Liver (tissue), 9 donors: Measurements from ENCODE around the gene C1orf210. TPM values are rescaled to one million over a fixed set of nuclear protein-coding genes. Genes with fewer than 3 reads are reported as not detected.

Experiments used
- DNase-seq: peaks from one replicate; pipeline ENCODE4 v3.0.0-alpha.2; 2017; ENCODE audit warnings: low spot score
- H3K27ac ChIP-seq, 2 donors: one replicate each; pipeline ENCODE4 v1.7.0; 2013; ENCODE audit warnings: inconsistent platforms in 2 of 2, low read length in 2 of 2, control low read depth in 1 of 2, low read depth in 1 of 2, mild to moderate bottlenecking in 1 of 2
- H3K27me3 ChIP-seq, 4 donors: one replicate each; pipeline versions ENCODE4 v1.6.1 to v1.7.0; 2013; ENCODE audit warnings: low read length in 3 of 4, inconsistent platforms in 1 of 4, mild to moderate bottlenecking in 1 of 4, moderate library complexity in 1 of 4; ENCODE audit not compliant: control insufficient read depth in 4 of 4, insufficient read depth in 4 of 4
- H3K36me3 ChIP-seq, 4 donors: one replicate each; pipeline versions ENCODE4 v1.6.1 to v1.7.0; 2013; ENCODE audit warnings: low read length in 3 of 4, mild to moderate bottlenecking in 3 of 4, low read depth in 1 of 4, moderate library complexity in 1 of 4; ENCODE audit not compliant: control insufficient read depth in 4 of 4, insufficient read depth in 3 of 4
- H3K4me1 ChIP-seq, 4 donors: one replicate each; pipeline versions ENCODE4 v1.6.1 to v1.7.0; 2013; ENCODE audit warnings: low read length in 3 of 4, mild to moderate bottlenecking in 3 of 4, moderate library complexity in 1 of 4; ENCODE audit not compliant: control insufficient read depth in 4 of 4, insufficient read depth in 4 of 4
- H3K4me3 ChIP-seq, 3 donors: one replicate each; pipeline versions ENCODE4 v1.6.1 to v1.7.0; 2013; ENCODE audit warnings: low read length in 3 of 3, control low read depth in 1 of 3, low read depth in 1 of 3, mild to moderate bottlenecking in 1 of 3
- H3K9ac ChIP-seq, 2 donors: one replicate each; pipeline ENCODE4 v1.7.0; 2013; ENCODE audit warnings: low read length in 2 of 2, mild to moderate bottlenecking in 2 of 2, moderate library complexity in 2 of 2, control low read depth in 1 of 2, low read depth in 1 of 2
- H3K9me3 ChIP-seq, 4 donors: one replicate each; pipeline versions ENCODE4 v1.6.1 to v1.7.0; 2013; ENCODE audit warnings: low read length in 3 of 4; ENCODE audit not compliant: control insufficient read depth in 4 of 4
- ATF3 ChIP-seq: IDR thresholded peaks from 2 replicates; pipeline ENCODE4 v1.6.1; 2016; ENCODE audit warnings: antibody characterized with exemption
- CTCF ChIP-seq: fragments of 150-350 bp; IDR thresholded peaks from 2 replicates; pipeline ENCODE4 v1.5.1; 2017; ENCODE audit warnings: improper control_type of control experiment, low read depth, low read length; ENCODE audit not compliant: missing input control
- EGR1 ChIP-seq, 2 donors: IDR thresholded peaks; 2 replicates each; pipeline ENCODE4 v1.6.1; 2016 to 2018; ENCODE audit warnings: antibody characterized with exemption in 2 of 2, low read depth in 2 of 2
- FOXA1 ChIP-seq: IDR thresholded peaks from 2 replicates; pipeline ENCODE4 v1.6.1; 2016; ENCODE audit warnings: antibody characterized with exemption
- FOXA2 ChIP-seq: IDR thresholded peaks from 2 replicates; pipeline ENCODE4 v1.6.1; 2016; ENCODE audit warnings: antibody characterized with exemption
- GABPA ChIP-seq, 2 donors: IDR thresholded peaks in 1 of 2; conservative IDR thresholded peaks in 1 of 2; 2 replicates each; pipeline ENCODE4 v1.6.1; 2016; ENCODE audit warnings: antibody characterized with exemption in 2 of 2, mild to moderate bottlenecking in 1 of 2, moderate library complexity in 1 of 2
- HNF4A ChIP-seq, 2 donors: conservative IDR thresholded peaks; 2 replicates each; pipeline ENCODE4 v1.6.1; 2016; ENCODE audit warnings: antibody characterized with exemption in 2 of 2, mild to moderate bottlenecking in 2 of 2
- HNF4G ChIP-seq: IDR thresholded peaks from 2 replicates; pipeline ENCODE4 v1.6.1; 2016; ENCODE audit warnings: antibody characterized with exemption
- JUND ChIP-seq, 2 donors: IDR thresholded peaks; 2 replicates each; pipeline ENCODE4 v1.6.1; 2016; ENCODE audit warnings: antibody characterized with exemption in 2 of 2
- MAX ChIP-seq: IDR thresholded peaks from 2 replicates; pipeline ENCODE4 v1.6.1; 2016; ENCODE audit warnings: antibody characterized with exemption
- NR2F2 ChIP-seq: IDR thresholded peaks from 2 replicates; pipeline ENCODE4 v1.6.1; 2016; ENCODE audit warnings: antibody characterized with exemption
- RAD21 ChIP-seq, 2 donors: IDR thresholded peaks; 2 replicates each; pipeline ENCODE4 v1.6.1; 2016; ENCODE audit warnings: antibody characterized with exemption in 2 of 2, mild to moderate bottlenecking in 2 of 2
- REST ChIP-seq: IDR thresholded peaks from 2 replicates; pipeline ENCODE4 v1.6.1; 2016; ENCODE audit warnings: antibody characterized with exemption, mild to moderate bottlenecking
- RXRA ChIP-seq, 2 donors: IDR thresholded peaks; 2 replicates each; pipeline ENCODE4 v1.6.1; 2017 to 2018; ENCODE audit warnings: antibody characterized with exemption in 2 of 2, mild to moderate bottlenecking in 1 of 2
- SP1 ChIP-seq: IDR thresholded peaks from 2 replicates; pipeline ENCODE4 v1.6.1; 2018; ENCODE audit warnings: antibody characterized with exemption, mild to moderate bottlenecking
- TAF1 ChIP-seq: conservative IDR thresholded peaks from 2 replicates; pipeline ENCODE4 v1.6.1; 2016; ENCODE audit warnings: antibody characterized with exemption, mild to moderate bottlenecking
- YY1 ChIP-seq: IDR thresholded peaks from 2 replicates; pipeline ENCODE4 v1.6.1; 2016; ENCODE audit warnings: antibody characterized with exemption, mild to moderate bottlenecking
- ZBTB33 ChIP-seq: IDR thresholded peaks from 2 replicates; pipeline ENCODE4 v1.6.1; 2016; ENCODE audit warnings: antibody characterized with exemption
- WGBS: extraction: QIAGEN DNeasy Blood & Tissue Kit; methylation state at CpG from one replicate; pipeline ENCODE4 v1.1.7; 2013; 5-methylcytosine and 5-hydroxymethylcytosine counted together
- polyA plus RNA-seq, 2 donors: library from polyadenylated mRNA; stranded (reverse) in 1 of 2; unstranded in 1 of 2; fragments of 200-250 nt in 1 of 2; fragments of >200 nt in 1 of 2; fragmentation: Nextera tagmentation in 1 of 2; extraction: Ambion mirVana in 1 of 2; gene quantifications; one replicate each; pipeline versions ENCODE4 v1.2.1 to v1.2.3, GENCODE V29; 2013 to 2015
- total RNA-seq, 2 donors: library from RNA; depleted of rRNA; stranded (reverse); fragments of >200 nt; gene quantifications; one replicate each; pipeline ENCODE4 v1.2.3, GENCODE V29; 2014
- donor health status: healthy.
- donor health status: healthy.
- donor health status: healthy.
- donor health status: healthy.
- donor health status: healthy.

Gene C1orf210
- total and polyA plus RNA-seq, 4 donors = 0.75 to 5.0 (median 1.2) TPM

GRCh38 chr1:43317817-43318471 lies 32.6 kb upstream of the C1orf210 start:
- no peak for DNase-seq
- H3K9ac ChIP-seq = no peak overlapping the region
- no peak overlapping the region for H3K27ac ChIP-seq
- TF ChIP-seq YY1 (no peak), RXRA (IDR thresholded peaks at IDR 0.05) (no peak), ATF3 (no peak), FOXA1 (no peak), GABPA (IDR thresholded peaks at IDR 0.05 in 1 of 2, conservative IDR thresholded peaks at IDR 0.05 in 1 of 2) (no peak), FOXA2 (no peak), CTCF (no peak), HNF4A (conservative IDR thresholded peaks at IDR 0.05) (no peak), ZBTB33 (no peak), HNF4G (no peak), SP1 (no peak), MAX (no peak), JUND (IDR thresholded peaks at IDR 0.05) (no peak), RAD21 (IDR thresholded peaks at IDR 0.05) (no peak), EGR1 (IDR thresholded peaks at IDR 0.05; ENCODE audit: low read depth in 2 of 2) (no peak), NR2F2 (no peak), REST (no peak), TAF1 (no peak)
- peaks cover 9 to 20% (median 14%) of the 10 kb centered on the region in 4 donors for H3K4me1 ChIP-seq
- no peak overlapping the region for H3K4me3 ChIP-seq
- 95% methylated on average over 15 of the region's 15 CpGs for WGBS
- H3K36me3 ChIP-seq = peaks cover 0 to 4% (median 0%) of the 10 kb centered on the region in 4 donors
- H3K27me3 ChIP-seq = no peaks in the 10 kb centered on the region
- no peaks in the 10 kb centered on the region for H3K9me3 ChIP-seq
